Cardiac fibroblast (primary cell): Measurements from ENCODE around the gene PC.

Experiments
- DNase-seq, 2 donors: peaks; one replicate each; pipeline versions ENCODE4 v3.0.0 to v3.0.0-alpha.2; 2010; ENCODE audit warnings: low read depth in 2 of 2
- H3K4me3 ChIP-seq, 2 donors: replicated peaks in 1 of 2; 1 replicate in 1 of 2; 2 replicates in 1 of 2; pipeline ENCODE4 v1.5.1; 2011; ENCODE audit warnings: low read depth in 2 of 2, low read length in 2 of 2, mild to moderate bottlenecking in 2 of 2, moderate library complexity in 1 of 2
- CTCF ChIP-seq: IDR thresholded peaks from one replicate; pipeline ENCODE4 v1.5.1; 2011; ENCODE audit warnings: low read depth, mild to moderate bottlenecking, low read length, inconsistent platforms

PC gene

GRCh38 chr11:66854231-66854661, 103.9 kb downstream of the PC start:
- DNase-seq = no peak
- no peak overlapping the region for H3K4me3 ChIP-seq
- TF ChIP-seq CTCF = no peak

DNA sequence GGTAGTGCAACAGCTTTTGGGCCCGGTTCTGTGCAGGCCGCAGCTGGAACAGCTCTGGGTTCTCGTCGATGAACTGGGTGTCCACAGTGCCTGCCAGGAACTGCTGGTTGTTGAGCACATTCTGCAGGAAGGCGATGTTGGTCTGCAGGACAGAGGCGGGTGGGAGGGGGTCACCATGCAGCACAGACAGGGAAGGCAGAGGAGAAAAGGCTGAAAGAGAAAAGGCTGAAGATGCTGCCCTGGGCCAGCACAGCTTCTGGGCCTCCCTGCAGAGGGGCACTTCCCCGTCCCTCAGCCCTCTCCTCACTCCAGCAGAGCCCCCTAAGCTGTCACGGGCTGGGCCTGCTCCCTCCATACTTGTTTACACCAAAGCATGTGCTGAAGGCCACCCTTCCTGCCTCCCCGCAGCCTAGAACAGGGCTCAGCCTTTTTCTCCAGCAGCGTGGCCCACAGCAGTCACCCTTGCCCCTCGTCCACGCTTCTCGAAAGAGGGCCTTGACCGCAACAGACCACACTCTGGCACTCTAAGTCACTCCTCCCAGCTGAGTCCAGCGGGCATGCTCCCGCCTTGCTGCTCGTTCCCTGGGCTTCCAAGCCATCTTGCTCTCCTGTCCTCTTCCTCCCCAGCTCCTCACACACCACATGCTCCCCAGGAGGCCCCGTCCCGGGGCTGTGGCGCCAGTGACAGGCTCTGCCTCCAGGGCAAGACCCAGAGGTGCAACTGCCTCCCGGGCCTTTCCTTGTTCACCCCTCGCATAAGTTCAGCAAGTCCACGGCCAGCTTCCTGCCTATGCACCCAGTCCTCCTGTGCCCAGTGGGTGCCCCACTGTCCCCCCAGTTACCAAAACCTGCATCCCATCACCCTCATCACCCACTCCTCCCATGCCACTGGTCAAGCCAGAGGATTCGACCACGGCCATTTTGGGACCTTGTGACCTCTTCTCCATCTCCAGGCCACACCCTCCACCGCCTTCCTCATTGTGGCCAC, 104.6 kb downstream of the PC start:
- DNase-seq = no peak
- TF ChIP-seq CTCF = no peak
- no peak overlapping the region for H3K4me3 ChIP-seq

GRCh38 chr11:66852466-66853241, 105.5 kb downstream of the PC start:
- TF ChIP-seq CTCF = no peak
- no peak for DNase-seq
- no peak overlapping the region for H3K4me3 ChIP-seq

- TF ChIP-seq CTCF = peak; percentile 5
- no peak overlapping the region for H3K4me3 ChIP-seq
- no peak for DNase-seq
These were observed 106.3 kb downstream of the PC start for GRCh38 chr11:66851698-66852465.

- DNase-seq = no peak
- TF ChIP-seq CTCF = no peak
- H3K4me3 ChIP-seq = no peak overlapping the region
These were observed 107.0 kb downstream of the PC start for GRCh38 chr11:66851239-66851596.

DNA sequence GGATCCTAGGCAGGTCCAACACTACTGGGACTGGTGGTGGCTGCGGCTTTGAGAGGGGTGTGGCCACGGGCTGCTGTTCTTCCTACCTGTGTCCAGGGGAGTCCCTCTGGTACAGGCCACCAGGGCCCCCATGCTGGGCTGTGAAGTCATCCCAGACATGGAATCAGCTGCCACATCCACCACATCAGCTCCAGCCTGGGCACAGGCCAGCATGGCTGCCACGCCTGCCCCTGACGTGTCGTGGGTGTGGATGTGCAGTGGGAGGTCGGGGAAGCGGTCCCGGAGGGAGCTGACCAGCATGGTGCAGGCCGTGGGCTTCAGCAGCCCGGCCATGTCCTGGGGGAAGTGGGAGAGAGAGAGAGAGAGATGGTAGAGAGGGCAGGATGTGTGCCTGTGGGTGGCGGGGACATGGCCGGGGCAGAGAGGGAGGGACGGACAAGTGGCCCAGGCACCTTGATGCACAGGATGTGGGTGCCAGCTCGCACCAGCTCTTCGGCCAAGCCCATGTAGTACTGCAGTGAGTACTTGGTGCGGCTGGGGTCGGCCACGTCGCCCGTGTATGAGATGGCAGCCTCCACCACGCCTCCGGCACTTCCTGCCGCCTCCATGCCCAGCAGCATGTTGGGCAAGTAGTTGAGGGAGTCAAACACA, 107.5 kb downstream of the PC start:
- no peak for TF ChIP-seq CTCF
- no peak for DNase-seq

More for the DNA sequence above, 107.5 kb downstream of the PC start:
- H3K4me3 ChIP-seq = no peak overlapping the region
